Measurements from ENCODE around the gene MFGE8.
A peak's percentile ranks its signal among the peaks of the same experiment; 100 is the strongest.

MFGE8 gene

GRCh38 chr15:88917760-88918159 is 4.6 kb upstream of the MFGE8 start:
- DNase-seq: no peak

- no peak for DNase-seq
Observed at GRCh38 chr15:88915354-88915753, 2.2 kb upstream of the MFGE8 start.

GRCh38 chr15:88913850-88914169 is 631 bp upstream of the MFGE8 start:
- DNase-seq: no peak

- peak; percentile 79 for DNase-seq
Observed at GRCh38 chr15:88912500-88912921, 668 bp downstream of the MFGE8 start.

GRCh38 chr15:88911766-88912118 is 1.4 kb downstream of the MFGE8 start:
- DNase-seq: peak; percentile 31

GRCh38 chr15:88909956-88910831 is 3.0 kb downstream of the MFGE8 start:
- DNase-seq: no peak

- DNase-seq: no peak
Observed at GRCh38 chr15:88908697-88909621, 4.2 kb downstream of the MFGE8 start.

GRCh38 chr15:88908123-88908522 is 5.1 kb downstream of the MFGE8 start:
- DNase-seq: no peak

GRCh38 chr15:88907111-88907510 is 6.1 kb downstream of the MFGE8 start:
- DNase-seq: no peak

- no peak for DNase-seq
Observed at GRCh38 chr15:88906551-88906950, 6.6 kb downstream of the MFGE8 start.

GRCh38 chr15:88906130-88906529 is 7.0 kb downstream of the MFGE8 start:
- DNase-seq: no peak

GRCh38 chr15:88905576-88905975 is 7.6 kb downstream of the MFGE8 start:
- no peak for DNase-seq

GRCh38 chr15:88904624-88905327 is 8.4 kb downstream of the MFGE8 start:
- peak; percentile 94 for DNase-seq

GRCh38 chr15:88904257-88904623 is 8.9 kb downstream of the MFGE8 start:
- DNase-seq: no peak

- DNase-seq: no peak
Observed at GRCh38 chr15:88902846-88903245, 10.3 kb downstream of the MFGE8 start.

GRCh38 chr15:88902221-88902835 is 10.9 kb downstream of the MFGE8 start:
- DNase-seq: no peak

GRCh38 chr15:88901508-88902220 is 11.5 kb downstream of the MFGE8 start:
- DNase-seq: no peak

GRCh38 chr15:88900982-88901418 is 12.2 kb downstream of the MFGE8 start:
- no peak for DNase-seq

- DNase-seq: no peak
Observed at GRCh38 chr15:88900309-88900981, 12.7 kb downstream of the MFGE8 start.

GRCh38 chr15:88899251-88899650 is 13.9 kb downstream of the MFGE8 start:
- DNase-seq: no peak

GRCh38 chr15:88898736-88899135 is 14.4 kb downstream of the MFGE8 start:
- DNase-seq: no peak
